22Rv1 (cell line): ENCODE measurements around the gene NPDC1.

Source experiments
- H3K27ac ChIP-seq: fragments of 450-650 bp; 2 replicates; pipeline ENCODE4 v1.5.1; 2017
- CTCF ChIP-seq: fragments of 450-650 bp; IDR thresholded peaks from 2 replicates; pipeline ENCODE4 v1.5.1; 2017; ENCODE audit warnings: mild to moderate bottlenecking
- ZFX ChIP-seq: fragments of 450-650 bp; IDR thresholded peaks from 2 replicates; pipeline ENCODE4 v1.6.1; 2017; ENCODE audit warnings: antibody characterized with exemption, borderline replicate concordance

The NPDC1 gene

GRCh38 chr9:137014166-137014565 is 31.8 kb downstream of the NPDC1 start:
- no peak for TF ChIP-seq ZFX
- TF ChIP-seq CTCF: no peak
- H3K27ac ChIP-seq: no peak overlapping the region

GRCh38 chr9:137013571-137013940 is 32.4 kb downstream of the NPDC1 start:
- no peak overlapping the region for H3K27ac ChIP-seq

GRCh38 chr9:137012694-137013570 is 33.0 kb downstream of the NPDC1 start:
- H3K27ac ChIP-seq: no peak overlapping the region
- TF ChIP-seq ZFX: no peak
- TF ChIP-seq CTCF: no peak

More at GRCh38 chr9:137013571-137013940, 32.4 kb downstream of the NPDC1 start:
- TF ChIP-seq CTCF (no peak), ZFX (no peak)

- no peak overlapping the region for H3K27ac ChIP-seq
- TF ChIP-seq CTCF: no peak
- no peak for TF ChIP-seq ZFX
Measured at GRCh38 chr9:137011907-137012675, 33.9 kb downstream of the NPDC1 start.

GRCh38 chr9:137011156-137011555 is 34.8 kb downstream of the NPDC1 start:
- TF ChIP-seq CTCF: no peak
- no peak for TF ChIP-seq ZFX
- H3K27ac ChIP-seq: no peak overlapping the region

- TF ChIP-seq CTCF (no peak), ZFX (no peak)
Measured at GRCh38 chr9:137009938-137010732, 35.8 kb downstream of the NPDC1 start.

More at GRCh38 chr9:137009938-137010732, 35.8 kb downstream of the NPDC1 start:
- H3K27ac ChIP-seq: no peak overlapping the region
